Hippocampal formation (tissue), 2 donors: ENCODE measurements around the gene GNG7.
"Not testable (repeated sequence)": the region's sequence is repeated elsewhere in the genome, so short reads cannot be mapped to it uniquely, and the experiment has no call there.

Source experiments
- DNase-seq, 2 donors: peaks; one replicate each; lab custom pipeline; 2025; lab: John Stamatoyannopoulos, UW

Gene GNG7

DNA sequence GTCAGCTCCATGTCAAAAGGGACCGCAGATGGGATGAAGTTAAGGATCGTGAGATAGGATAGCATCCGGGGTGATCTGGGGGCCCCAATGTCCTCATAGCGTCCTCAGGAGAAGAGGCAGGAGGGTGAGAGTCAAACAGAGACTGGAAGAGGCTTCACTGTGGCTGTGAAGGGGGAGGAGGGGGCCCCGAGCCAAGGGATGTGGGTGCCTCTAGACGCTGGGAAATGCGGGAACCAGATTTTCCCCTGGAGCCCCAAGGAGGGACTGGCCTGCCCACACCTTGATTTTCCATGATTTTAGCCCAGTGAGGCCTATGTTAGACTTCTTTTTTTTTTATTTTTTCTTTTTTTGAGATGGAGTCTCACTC, 61.2 kb downstream of the GNG7 start:
- DNase-seq, result no peak

DNA sequence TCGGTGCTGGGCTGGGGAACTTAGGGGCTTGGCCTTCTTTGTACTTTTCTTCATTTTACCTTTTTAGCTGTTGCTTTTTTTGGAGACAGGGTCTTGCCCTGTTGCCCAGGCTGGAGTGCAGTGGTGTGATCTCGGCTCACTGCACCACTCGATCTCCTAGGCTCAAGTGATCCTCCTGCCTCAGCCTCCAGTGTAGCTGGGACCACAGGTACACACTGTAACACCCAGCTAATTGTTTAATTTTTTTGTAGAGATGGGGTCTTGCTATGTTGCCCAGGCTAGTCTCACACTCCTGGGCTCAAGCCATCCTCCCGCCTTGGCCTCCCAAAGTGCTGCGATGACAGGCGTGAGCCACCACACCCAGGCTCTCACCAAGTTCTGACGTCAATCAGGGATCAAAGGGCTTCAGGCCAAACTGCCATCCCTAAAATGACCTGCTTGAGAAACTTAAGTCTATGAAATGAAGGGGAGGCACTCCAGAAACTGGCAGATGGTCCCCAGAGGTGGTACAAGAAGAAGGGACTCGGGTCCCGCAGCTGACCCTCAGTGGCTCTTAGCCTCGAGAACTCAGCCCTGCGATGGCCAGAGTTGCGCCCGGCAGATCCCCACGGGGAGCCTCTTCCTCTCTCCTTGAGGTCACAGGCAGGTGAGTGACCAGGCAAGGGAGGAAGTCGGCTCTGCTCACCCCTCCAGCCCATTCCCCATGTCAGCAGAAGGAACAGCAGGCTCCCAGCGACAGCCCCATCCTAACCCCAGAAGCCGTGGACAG, 61.7 kb downstream of the GNG7 start:
- DNase-seq, result no peak

GRCh38 chr19:2639999-2640398, 62.5 kb downstream of the GNG7 start:
- no peak for DNase-seq

- DNase-seq, result no peak
Observed at GRCh38 chr19:2638417-2638940, 64.0 kb downstream of the GNG7 start.

GRCh38 chr19:2636897-2637683, 65.4 kb downstream of the GNG7 start:
- peak; percentile 32 to 49 for DNase-seq

- DNase-seq, result no peak
Observed at GRCh38 chr19:2636141-2636896, 66.2 kb downstream of the GNG7 start.

- DNase-seq, result no peak
Observed at GRCh38 chr19:2634960-2635359, 67.5 kb downstream of the GNG7 start.

DNA sequence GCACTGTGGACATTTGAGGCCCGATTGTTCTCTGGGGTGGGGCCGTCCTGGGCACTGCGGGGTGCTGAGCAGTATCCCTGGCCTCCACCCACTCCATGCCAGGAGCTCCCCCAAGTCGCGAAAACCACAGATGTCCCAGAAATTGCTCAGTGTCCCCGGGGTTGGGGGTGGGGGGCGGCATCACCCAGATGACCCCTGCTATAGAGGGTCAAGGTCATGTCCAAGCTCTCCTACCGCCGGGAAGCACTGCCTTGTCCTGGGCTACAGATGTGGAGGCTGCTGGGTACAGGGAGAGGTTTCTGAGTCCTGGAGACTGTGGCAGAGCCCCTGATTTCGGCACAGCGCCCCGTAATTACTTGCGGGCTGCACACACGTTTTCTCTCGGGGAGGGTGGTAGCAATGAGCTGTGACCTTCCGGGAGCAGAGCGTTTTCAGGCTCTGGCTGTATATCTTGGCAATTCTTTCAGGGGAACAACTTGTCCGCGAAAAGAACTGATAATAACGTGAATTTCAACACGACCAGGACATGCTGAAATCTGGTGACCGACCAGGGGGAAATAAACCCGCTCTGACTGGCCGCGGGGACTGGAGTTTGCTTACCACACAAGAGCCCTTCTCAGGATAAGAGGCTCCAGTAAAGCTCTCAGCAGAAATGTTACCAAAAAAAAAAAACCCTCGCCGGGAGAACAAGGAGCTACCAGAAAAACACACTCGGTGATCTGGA, 68.1 kb downstream of the GNG7 start:
- DNase-seq, result no peak

GRCh38 chr19:2633693-2634075, 68.8 kb downstream of the GNG7 start:
- no peak for DNase-seq

- DNase-seq, result no peak
Observed at GRCh38 chr19:2631213-2631821, 71.2 kb downstream of the GNG7 start.

DNA sequence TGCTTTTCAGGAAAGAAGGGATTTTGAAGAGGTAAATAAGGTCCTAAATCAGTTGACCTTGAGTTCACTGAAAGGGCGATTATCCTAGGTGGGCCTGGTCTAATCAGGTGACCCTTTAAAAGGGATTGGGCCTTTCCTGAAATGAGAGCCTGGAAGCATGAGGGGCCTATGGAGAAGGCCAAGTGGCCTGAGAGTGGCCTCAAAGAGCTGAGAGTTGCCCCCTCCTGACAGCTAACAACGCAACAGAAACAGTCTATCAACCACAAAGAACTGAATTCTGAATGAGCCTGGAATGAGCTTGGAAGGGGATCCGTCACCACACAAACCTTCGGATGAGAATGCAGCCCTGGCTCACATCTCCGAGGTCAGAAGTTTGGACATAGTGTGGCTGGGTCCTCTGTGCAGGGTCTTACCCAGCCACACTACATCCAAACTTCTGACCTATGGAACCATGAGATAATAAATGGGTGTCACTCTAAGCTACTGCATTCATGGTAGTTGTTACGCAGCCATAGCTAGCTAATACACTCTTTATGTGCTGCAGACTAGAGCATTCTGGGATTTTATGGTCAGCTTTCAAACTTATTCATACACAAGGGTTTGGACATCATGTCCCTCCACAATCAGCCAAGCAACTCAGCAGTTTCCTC, 72.0 kb downstream of the GNG7 start:
- DNase-seq, result no peak

GRCh38 chr19:2629491-2630351, 72.8 kb downstream of the GNG7 start:
- DNase-seq, result no peak

GRCh38 chr19:2628597-2628996, 73.9 kb downstream of the GNG7 start:
- no peak for DNase-seq

DNA sequence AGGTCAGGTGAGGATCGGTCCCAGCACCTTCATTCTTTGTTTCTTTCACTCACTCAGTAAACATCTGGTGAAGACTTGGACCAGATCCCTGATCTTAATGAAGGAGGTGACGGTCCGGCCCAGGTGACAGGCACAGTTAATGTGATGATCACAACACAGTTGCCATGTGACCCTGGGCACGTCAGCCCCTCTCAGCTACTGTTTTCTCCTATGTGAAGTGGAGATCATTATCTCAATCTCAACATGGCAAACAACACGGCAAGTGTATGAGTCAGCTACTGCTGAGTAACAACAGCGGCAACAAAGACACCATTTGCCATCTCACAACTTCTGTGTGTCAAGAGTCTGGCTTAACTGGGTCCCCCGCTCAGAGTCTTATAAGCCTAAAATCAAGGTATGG, 74.6 kb downstream of the GNG7 start:
- DNase-seq, result no peak

DNA sequence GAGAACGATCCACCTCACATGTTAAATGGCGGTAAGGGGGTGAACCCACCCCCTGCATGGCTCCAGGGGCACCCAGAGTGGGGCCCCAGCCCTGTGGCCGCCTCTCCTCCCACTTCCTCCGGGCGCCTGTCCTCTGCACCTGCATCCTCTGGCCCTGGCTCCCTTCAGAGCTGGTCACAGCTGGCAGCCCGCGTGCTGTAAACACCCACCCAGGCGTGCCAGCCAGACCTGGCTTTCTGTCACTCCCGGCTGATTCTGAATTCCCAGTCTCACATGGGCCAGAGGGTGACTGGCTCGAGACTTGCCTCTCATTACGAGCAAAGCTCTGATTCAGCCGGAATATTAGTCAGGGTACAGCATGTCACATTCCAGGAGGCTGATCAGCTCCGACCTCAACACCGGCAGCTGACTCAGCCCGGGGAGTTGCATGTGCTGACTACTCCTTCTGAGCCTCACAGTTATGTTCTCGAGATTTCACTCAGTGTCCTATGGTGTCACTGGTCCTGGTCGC, 75.1 kb downstream of the GNG7 start:
- DNase-seq, result peak; percentile 47 to 53

DNA sequence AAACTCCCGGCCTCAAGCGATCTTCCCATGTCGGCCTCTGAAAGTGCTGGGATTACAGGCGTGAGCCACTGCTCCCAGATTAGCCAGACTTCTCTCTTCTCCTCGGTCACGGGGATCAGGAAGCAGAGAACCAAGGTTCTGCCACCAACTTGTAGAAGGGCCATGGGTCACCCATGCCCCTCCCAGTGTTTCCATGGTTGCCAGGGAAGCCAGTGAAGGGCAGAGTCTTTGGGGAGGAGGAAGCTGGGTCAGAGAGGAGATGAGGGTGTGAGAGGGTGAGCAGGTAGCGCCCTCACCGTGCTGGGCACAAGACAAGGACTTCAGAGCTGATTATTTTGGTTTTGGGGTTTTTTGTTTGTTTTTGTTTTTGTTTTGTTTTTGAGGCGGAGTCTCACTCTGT, 77.1 kb downstream of the GNG7 start:
- DNase-seq, result no peak

GRCh38 chr19:2624537-2625091, 77.9 kb downstream of the GNG7 start:
- DNase-seq, result no peak

GRCh38 chr19:2623798-2624197, 78.7 kb downstream of the GNG7 start:
- no peak for DNase-seq

DNA sequence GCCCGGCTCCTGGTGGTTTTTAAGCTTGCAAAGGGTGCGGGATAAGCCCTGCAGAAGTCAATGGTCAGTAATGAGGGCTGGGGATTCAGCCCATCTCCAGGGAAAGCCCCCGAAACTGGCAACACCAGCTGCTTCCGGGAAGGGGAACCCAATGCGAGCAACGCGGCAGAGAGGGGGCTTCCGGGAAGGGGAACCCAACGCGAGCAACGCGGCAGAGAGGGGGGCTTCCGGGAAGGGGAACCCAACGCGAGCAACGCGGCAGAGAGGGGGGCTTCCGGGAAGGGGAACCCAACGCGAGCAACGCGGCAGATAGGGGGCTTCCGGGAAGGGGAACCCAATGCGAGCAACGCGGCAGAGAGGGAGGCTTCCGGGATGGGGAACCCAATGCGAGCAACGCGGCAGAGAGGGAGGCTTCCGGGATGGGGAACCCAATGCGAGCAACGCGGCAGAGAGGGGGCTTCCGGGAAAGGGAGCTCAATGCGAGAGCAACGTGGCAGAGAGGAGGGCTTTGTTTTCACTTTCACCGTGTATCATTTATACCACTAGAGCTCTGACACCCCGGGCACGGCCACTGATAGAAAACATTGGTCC, 80.0 kb downstream of the GNG7 start:
- not testable (repeated sequence) for DNase-seq
